Osteoblast (primary cell): ENCODE data around the gene DMXL2. TPM values are rescaled to one million over a fixed set of nuclear protein-coding genes. Genes with fewer than 3 reads are reported as not detected.

ENCODE experiments used
- DNase-seq: peaks from one replicate; pipeline ENCODE4 v3.0.0; 2011; ENCODE audit warnings: low spot score, mixed read lengths; ENCODE audit not compliant: insufficient read length; ENCODE audit errors: missing footprints
- H2AFZ ChIP-seq: 2 replicates; pipeline ENCODE4 v1.6.0; 2011; ENCODE audit warnings: mild to moderate bottlenecking, low read length
- H3K27ac ChIP-seq: 2 replicates; pipeline ENCODE4 v1.5.1; 2011; ENCODE audit warnings: mild to moderate bottlenecking, low read depth, low read length, moderate library complexity
- H3K27me3 ChIP-seq: 2 replicates; pipeline ENCODE4 v1.6.0; 2012; ENCODE audit warnings: mild to moderate bottlenecking, control low read depth, inconsistent platforms, low read length, moderate library complexity; ENCODE audit not compliant: insufficient read depth
- H3K36me3 ChIP-seq: 2 replicates; pipeline ENCODE4 v1.5.1; 2011; ENCODE audit warnings: mild to moderate bottlenecking, low read length, control low read depth, moderate library complexity; ENCODE audit not compliant: insufficient read depth
- H3K4me1 ChIP-seq: 2 replicates; pipeline ENCODE4 v1.5.1; 2011; ENCODE audit warnings: mild to moderate bottlenecking, low read length, control low read depth, moderate library complexity; ENCODE audit not compliant: insufficient read depth
- H3K4me2 ChIP-seq: 2 replicates; pipeline ENCODE4 v1.6.0; 2011; ENCODE audit warnings: mild to moderate bottlenecking, low read length; ENCODE audit not compliant: insufficient read depth
- H3K4me3 ChIP-seq: fragments of 200-600 bp; sonication (generic); 3 replicates; pipeline ENCODE4 v1.5.1; 2012; ENCODE audit warnings: mild to moderate bottlenecking, low read length, inconsistent platforms; ENCODE audit not compliant: insufficient read depth
- H3K79me2 ChIP-seq: 2 replicates; pipeline ENCODE4 v1.6.0; 2012; ENCODE audit warnings: mild to moderate bottlenecking, low read length, control low read depth, inconsistent platforms; ENCODE audit not compliant: insufficient read depth
- H3K9me3 ChIP-seq: 2 replicates; pipeline ENCODE4 v1.5.1; 2011; ENCODE audit warnings: low read depth, low read length, control low read depth
- H4K20me1 ChIP-seq: 2 replicates; pipeline ENCODE4 v1.6.0; 2012; ENCODE audit warnings: mild to moderate bottlenecking, low read length, control low read depth; ENCODE audit not compliant: insufficient read depth
- CTCF ChIP-seq: IDR thresholded peaks from 2 replicates; pipeline ENCODE4 v1.5.1; 2011; ENCODE audit warnings: mild to moderate bottlenecking, low read depth, low read length, moderate library complexity; ENCODE audit errors: extremely low read depth
- total RNA-seq: library from RNA; depleted of rRNA; stranded (reverse); fragments of >200 nt; gene quantifications from 2 replicates; pipeline ENCODE4 v1.2.3, GENCODE V29; 2012

Gene DMXL2
- total RNA-seq, 1 donor, result 37.3 TPM

- DNase-seq, result no peak
- Histone ChIP-seq H3K4me2 (no peak overlapping the region), H3K27ac (no peak overlapping the region), H4K20me1 (no peaks in the 10 kb centered on the region), H3K79me2 (no peaks in the 10 kb centered on the region), H3K9me3 (no peaks in the 10 kb centered on the region), H3K36me3 (peaks cover 4% of the 10 kb centered on the region), H2AFZ (no peak overlapping the region), H3K4me3 (no peak overlapping the region), H3K4me1 (no peaks in the 10 kb centered on the region), H3K27me3 (no peaks in the 10 kb centered on the region)
- no peak for TF ChIP-seq CTCF
Observed at GRCh38 chr15:51475736-51476135, 146.8 kb downstream of the DMXL2 start.

- DNase-seq, result no peak
- no peaks in the 10 kb centered on the region for H3K79me2 ChIP-seq
- H3K9me3 ChIP-seq, result no peaks in the 10 kb centered on the region
- H2AFZ ChIP-seq, result no peak overlapping the region
- H3K27ac ChIP-seq, result no peak overlapping the region
- TF ChIP-seq CTCF, result no peak
- H3K4me3 ChIP-seq, result no peak overlapping the region
- H3K4me2 ChIP-seq, result no peak overlapping the region
- H3K4me1 ChIP-seq, result no peaks in the 10 kb centered on the region
- H3K36me3 ChIP-seq, result peaks cover 10% of the 10 kb centered on the region
- no peaks in the 10 kb centered on the region for H3K27me3 ChIP-seq
- H4K20me1 ChIP-seq, result no peaks in the 10 kb centered on the region
Observed at GRCh38 chr15:51470512-51470911, 152.1 kb downstream of the DMXL2 start.

GRCh38 chr15:51460796-51461195 lies 161.8 kb downstream of the DMXL2 start:
- Histone ChIP-seq H4K20me1 (no peaks in the 10 kb centered on the region), H3K27me3 (no peaks in the 10 kb centered on the region), H3K36me3 (peaks cover 11% of the 10 kb centered on the region), H3K27ac (no peak overlapping the region), H3K4me3 (no peak overlapping the region), H3K4me1 (no peaks in the 10 kb centered on the region), H3K79me2 (no peaks in the 10 kb centered on the region), H3K9me3 (no peaks in the 10 kb centered on the region), H2AFZ (no peak overlapping the region), H3K4me2 (no peak overlapping the region)
- no peak for DNase-seq
- TF ChIP-seq CTCF, result no peak

- no peak overlapping the region for H3K27ac ChIP-seq
- H3K79me2 ChIP-seq, result no peaks in the 10 kb centered on the region
- no peaks in the 10 kb centered on the region for H3K27me3 ChIP-seq
- no peak overlapping the region for H3K4me3 ChIP-seq
- H4K20me1 ChIP-seq, result no peaks in the 10 kb centered on the region
- H3K4me2 ChIP-seq, result no peak overlapping the region
- no peaks in the 10 kb centered on the region for H3K9me3 ChIP-seq
- no peaks in the 10 kb centered on the region for H3K36me3 ChIP-seq
- no peak overlapping the region for H2AFZ ChIP-seq
- TF ChIP-seq CTCF, result no peak
- DNase-seq, result no peak
- H3K4me1 ChIP-seq, result no peaks in the 10 kb centered on the region
Observed at GRCh38 chr15:51450001-51450400, 172.6 kb downstream of the DMXL2 start.
